ENCODE measurements around the gene TNFSF13.

The TNFSF13 gene, protein sequence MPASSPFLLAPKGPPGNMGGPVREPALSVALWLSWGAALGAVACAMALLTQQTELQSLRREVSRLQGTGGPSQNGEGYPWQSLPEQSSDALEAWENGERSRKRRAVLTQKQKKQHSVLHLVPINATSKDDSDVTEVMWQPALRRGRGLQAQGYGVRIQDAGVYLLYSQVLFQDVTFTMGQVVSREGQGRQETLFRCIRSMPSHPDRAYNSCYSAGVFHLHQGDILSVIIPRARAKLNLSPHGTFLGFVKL

GRCh38 chr17:7558544-7559319, at the start of gene TNFSF13:
TSS of gene TNFSF13 (plus strand) at chr17:7558750. CDS start at chr17:7559040, 290 bp downstream.
- no peak for DNase-seq (ENCODE audit: low spot score)

DNA sequence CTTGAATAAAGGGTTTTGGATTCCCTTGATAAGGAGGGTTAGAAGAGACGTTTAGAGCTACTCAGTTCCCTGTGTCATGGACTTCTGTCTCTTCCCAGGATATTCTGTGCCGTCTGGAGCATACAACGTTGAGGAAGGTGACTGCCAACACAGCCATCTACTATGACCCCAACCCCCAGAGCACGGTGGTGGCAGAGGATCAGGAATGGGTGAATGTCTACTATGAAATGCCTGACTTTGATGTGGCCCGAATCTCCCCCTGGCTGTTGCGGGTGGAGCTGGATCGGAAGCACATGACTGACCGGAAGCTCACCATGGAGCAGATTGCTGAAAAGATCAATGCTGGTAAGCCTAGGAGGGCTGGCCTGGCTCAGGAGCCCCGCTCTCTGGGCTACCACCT, 49.7 kb upstream of the TNFSF13 start:
- DNase-seq (ENCODE audit: low spot score): no peak

DNA sequence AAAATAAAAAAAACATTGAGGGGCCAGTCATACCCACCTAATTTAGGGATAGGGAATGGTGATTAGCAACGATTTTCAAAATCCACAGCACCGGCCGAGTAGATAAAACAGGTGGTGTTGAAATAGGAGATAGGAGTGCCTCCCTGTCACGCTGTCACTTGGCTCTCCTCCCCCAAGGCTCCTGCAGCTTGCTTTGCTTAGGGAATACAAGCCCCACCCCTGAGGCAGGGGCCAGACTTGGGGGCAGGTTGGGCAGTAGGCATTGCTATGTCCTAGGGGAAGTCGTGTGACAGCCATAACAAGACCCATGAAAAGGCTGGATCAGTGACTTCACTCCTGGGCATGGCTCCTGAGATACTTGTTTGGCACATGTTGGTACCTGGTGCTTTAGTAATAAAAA, 48.6 kb upstream of the TNFSF13 start:
- DNase-seq (ENCODE audit: low spot score): no peak

DNA sequence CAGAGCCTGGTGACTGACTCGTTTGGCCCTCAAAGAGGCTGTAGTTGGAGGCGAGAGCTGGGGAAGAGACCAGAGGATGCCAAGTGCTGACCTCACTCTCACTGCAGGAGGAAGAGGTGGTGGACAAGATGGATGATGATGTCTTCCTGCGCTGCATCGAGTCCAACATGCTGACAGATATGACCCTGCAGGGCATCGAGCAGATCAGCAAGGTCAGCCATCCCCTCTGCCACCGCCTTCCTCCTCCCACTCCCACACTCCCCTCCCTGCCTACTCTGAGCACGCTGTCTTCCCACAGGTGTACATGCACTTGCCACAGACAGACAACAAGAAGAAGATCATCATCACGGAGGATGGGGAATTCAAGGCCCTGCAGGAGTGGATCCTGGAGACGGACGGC, 47.4 kb upstream of the TNFSF13 start:
- DNase-seq (ENCODE audit: low spot score): no peak

GRCh38 chr17:7512105-7512504, 46.4 kb upstream of the TNFSF13 start:
- DNase-seq (ENCODE audit: low spot score): no peak

- no peak for DNase-seq (ENCODE audit: low spot score)
Measured at GRCh38 chr17:7512824-7513540, 45.6 kb upstream of the TNFSF13 start.

DNA sequence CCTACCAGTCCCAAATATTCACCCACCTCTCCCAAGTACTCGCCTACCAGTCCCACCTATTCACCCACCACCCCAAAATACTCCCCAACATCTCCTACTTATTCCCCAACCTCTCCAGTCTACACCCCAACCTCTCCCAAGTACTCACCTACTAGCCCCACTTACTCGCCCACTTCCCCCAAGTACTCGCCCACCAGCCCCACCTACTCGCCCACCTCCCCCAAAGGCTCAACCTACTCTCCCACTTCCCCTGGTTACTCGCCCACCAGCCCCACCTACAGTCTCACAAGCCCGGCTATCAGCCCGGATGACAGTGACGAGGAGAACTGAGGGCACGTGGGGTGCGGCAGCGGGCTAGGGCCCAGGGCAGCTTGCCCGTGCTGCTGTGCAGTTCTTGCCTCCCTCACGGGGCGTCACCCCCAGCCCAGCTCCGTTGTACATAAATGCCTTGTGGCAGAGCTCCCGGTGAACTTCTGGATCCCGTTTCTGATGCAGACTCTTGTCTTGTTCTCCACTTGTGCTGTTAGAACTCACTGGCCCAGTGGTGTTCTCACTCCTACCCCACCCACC, 44.6 kb upstream of the TNFSF13 start:
- DNase-seq (ENCODE audit: low spot score): no peak

DNA sequence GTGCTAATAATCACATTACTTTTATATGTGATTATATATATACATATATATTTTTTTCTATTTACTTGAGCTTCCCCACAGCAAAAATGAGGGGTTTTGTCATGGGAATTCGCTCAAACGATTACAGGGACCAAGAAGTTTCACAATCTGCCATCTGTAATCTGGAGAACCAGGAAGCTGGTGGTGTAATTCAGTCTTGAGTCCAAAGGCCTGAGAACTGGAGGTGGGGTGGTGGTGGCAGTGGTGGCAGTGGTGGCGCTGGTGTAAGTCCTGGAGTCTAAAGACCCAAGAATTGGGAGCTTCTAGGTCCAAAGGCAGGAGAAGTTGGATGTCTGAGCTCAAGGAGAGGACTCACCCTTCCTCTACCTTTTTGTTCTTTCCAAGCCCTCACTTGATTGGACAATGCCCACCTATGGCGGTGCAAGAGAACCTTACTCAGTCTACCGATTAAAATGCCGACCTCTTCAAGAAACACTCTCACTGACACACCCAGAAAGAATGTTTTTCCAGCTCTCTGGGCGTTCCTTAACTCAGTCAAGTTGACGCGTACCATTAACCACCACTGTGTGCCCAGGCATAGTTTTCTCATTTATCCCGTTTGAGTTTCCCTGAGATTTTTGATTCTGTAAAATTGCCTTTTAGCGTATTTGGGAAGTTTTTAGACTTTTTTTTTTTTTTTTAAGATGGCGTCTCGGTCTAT, 42.5 kb upstream of the TNFSF13 start:
- no peak for DNase-seq (ENCODE audit: low spot score)

DNA sequence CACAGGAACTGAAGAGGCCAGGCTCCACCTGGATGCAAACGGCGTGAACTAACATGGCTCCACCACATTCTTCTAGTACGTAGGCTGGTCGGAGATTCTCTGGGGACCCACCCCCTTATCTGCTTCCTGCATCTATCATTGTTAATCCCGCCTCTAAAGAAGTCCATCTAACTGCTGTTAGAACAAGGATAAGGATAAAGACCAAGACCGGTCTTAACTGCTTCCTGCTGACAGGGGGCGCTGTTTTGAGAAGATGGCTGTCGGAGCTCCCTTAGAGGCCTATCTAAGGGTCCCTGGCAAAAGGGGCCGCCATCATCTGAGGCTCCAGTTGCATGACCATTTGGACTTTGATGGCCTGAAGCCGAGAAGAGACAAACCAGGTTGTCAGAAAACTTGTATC, 35.5 kb upstream of the TNFSF13 start:
- no peak for DNase-seq (ENCODE audit: low spot score)

DNA sequence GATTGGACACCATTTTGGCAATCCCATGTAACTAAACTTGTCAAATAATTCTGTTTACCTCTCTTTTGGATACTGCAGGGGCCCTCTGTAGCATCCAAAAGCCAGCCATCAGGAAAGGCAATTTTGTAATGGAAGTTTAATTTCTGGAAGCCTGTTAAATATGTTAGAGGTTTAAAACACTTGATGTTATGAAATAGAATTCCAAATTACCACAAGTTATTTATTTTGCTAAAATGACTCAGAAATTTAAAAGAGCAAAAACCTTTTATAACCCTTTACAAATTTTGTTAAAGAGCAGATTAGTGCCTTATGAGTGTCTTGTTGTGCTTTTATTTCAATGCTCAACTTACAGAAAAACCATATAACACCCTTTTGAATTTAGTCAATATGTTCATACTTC, 29.7 kb upstream of the TNFSF13 start:
- DNase-seq (ENCODE audit: low spot score): no peak

GRCh38 chr17:7530023-7530900, 28.3 kb upstream of the TNFSF13 start:
- no peak for DNase-seq (ENCODE audit: low spot score)

GRCh38 chr17:7538050-7538449, 20.5 kb upstream of the TNFSF13 start:
- DNase-seq (ENCODE audit: low spot score): no peak

- DNase-seq (ENCODE audit: low spot score): no peak
Measured at GRCh38 chr17:7538891-7539545, 19.5 kb upstream of the TNFSF13 start.

- DNase-seq (ENCODE audit: low spot score): no peak
Measured at GRCh38 chr17:7541074-7541621, 17.4 kb upstream of the TNFSF13 start.

DNA sequence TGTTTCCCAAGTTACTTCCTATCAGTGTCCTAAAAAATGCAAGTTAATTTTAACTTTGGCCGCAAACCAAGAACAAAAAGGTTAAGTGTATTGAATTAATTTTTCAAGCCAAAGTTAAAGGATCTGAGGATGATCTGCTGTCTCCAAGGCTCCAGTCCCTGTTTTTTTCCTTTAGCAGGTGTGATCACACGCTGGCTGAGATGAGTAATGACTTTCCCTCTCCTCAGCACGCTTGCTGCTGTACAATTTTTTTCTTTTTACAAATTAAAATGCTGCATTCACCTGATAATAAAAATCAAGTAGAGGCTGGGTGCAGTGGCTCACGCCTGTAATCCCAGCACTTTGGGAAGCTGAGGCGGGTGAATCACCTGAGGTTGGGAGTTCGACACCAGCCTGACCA, 13.6 kb upstream of the TNFSF13 start:
- DNase-seq (ENCODE audit: low spot score): no peak

DNA sequence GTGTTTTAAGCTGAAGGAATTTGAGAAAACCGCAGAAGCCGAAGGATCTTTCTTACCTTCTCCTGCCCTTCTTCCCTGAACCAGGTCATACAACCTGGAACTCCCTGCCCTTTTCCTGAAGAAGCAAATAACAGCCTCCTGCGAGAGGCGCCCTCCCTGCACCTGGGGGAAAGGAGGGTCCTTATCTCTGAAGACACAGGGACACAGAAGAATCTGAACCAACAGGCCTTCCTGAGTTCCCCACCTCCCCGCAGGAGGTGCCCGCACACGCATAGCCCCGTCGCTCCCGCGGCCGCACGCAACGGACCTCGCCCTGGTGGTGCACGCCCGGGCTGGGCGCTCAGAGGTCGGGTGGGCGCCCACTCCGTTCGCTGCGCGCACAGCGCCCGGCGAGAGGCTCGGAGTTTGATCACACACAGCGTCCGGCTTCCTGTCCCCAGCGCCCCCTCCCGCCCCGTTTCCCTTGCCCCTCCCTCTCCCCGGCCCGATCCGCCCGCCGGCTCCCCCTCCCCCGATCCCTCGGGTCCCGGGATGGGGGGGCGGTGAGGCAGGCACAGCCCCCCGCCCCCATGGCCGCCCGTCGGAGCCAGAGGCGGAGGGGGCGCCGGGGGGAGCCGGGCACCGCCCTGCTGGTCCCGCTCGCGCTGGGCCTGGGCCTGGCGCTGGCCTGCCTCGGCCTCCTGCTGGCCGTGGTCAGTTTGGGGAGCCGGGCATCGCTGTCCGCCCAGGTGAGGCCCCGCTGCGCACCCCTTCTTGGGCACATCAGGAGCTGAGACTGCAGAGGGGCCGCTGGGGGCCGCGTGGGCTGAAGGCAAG, 9.8 kb upstream of the TNFSF13 start, which contains the start of gene TNFSF12:
TSS of gene TNFSF12 (plus strand) at position 474 of the 816 bp plus-strand sequence. CDS start at position 570, 96 bp downstream.
- DNase-seq (ENCODE audit: low spot score): peak; percentile 42

DNA sequence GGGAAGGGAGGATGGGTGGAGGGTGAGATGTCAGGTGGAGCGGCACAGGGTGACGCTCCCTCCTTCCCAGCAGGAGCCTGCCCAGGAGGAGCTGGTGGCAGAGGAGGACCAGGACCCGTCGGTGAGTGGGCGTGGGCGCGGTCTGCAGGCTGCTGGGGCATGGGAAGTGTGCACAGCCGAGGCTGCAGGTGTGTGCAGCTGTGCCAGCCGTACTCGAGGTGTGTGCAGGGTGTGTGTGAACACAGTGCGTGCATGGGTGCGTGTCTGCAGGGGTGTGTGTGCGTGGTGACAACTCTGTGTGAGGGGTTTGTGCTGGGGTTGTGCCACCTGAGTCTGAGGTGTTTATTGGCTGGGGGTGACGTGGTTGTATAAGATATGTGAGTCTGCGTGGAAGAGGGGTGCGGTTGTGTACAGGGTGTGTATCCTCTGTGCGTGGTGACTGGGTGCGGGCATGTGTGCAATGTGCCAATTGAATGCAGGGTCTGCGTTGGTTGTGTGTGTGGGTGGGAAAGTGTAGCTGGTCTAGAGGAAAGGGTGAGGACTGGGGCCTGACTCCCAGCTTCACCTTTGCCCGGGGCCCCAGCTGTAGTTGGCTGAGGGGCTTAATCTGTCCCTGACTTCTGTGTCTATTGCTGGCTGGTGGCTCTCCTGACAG, 9.0 kb upstream of the TNFSF13 start:
- peak; percentile 73 for DNase-seq (ENCODE audit: low spot score)

DNA sequence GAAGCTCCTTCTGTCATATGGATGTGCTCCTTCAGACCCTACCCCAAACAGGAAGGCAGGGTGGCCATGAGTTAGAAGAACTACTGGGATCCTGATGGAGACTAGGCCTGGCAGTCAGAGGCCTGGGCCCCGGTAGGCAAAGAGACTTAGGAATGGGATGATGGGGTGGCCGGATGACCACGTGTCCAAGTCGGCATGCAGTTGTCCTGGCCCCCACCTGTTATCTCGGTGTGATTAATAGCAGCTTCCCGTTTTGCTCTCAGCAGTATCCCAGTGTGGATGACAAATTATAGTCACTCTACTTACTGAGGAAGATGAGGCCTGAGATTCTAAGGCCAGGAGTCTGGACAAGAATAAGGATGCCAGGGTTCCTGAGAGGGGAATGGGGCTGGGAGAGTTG, 8.2 kb upstream of the TNFSF13 start:
- DNase-seq (ENCODE audit: low spot score): no peak

DNA sequence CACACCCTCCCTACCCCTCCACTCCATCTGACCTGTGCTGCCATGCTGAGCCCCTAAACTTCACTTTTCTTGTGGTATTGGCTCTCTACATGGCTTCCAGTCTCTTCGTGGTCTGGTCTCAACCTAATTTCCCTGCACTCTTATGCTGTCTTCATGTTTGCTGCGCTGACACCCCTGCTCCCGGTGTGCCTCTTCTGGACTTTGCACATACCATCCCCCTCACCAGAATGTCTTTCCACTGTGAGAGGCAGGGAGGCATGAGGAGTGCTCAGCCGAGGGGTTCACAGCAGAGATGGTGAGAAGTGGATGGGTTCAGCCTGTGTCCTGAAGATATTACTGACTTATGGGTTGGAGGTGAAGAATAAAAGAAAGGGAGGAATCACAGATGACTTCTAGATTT, 7.2 kb upstream of the TNFSF13 start:
- DNase-seq (ENCODE audit: low spot score): no peak

Data from putamen (tissue), 1 donor.